Neural crest cell (in vitro differentiated cells): ENCODE results near the gene PKD2L1. TPM values are rescaled to one million over a fixed set of nuclear protein-coding genes. Genes with fewer than 3 reads are reported as not detected.

Experiments
- DNase-seq: peaks from one replicate; pipeline ENCODE4 v3.0.0; 2021; ENCODE audit warnings: low read depth, mixed read lengths, low spot score
- H3K27ac Mint-ChIP-seq: one replicate; pipeline ENCODE4 v1.8.0; 2021; ENCODE audit warnings: mild to moderate bottlenecking, mixed read lengths; ENCODE audit not compliant: unreplicated experiment
- H3K27me3 Mint-ChIP-seq: 2 replicates; pipeline ENCODE4 v1.8.0; 2021; ENCODE audit warnings: low read depth, mild to moderate bottlenecking, mixed read lengths
- H3K36me3 Mint-ChIP-seq: 2 replicates; pipeline ENCODE4 v1.8.0; 2021; ENCODE audit warnings: low read depth, mild to moderate bottlenecking, mixed read lengths
- H3K4me1 Mint-ChIP-seq: 2 replicates; pipeline ENCODE4 v1.8.0; 2021; ENCODE audit warnings: mixed read lengths
- H3K4me3 Mint-ChIP-seq: one replicate; pipeline ENCODE4 v1.8.0; 2021; ENCODE audit warnings: mild to moderate bottlenecking, mixed read lengths
- H3K9me3 Mint-ChIP-seq: 2 replicates; pipeline ENCODE4 v1.8.0; 2021; ENCODE audit warnings: mixed read lengths
- CTCF ChIP-seq: fragments of 200-600 bp; sonication (generic); conservative IDR thresholded peaks from 2 replicates; pipeline ENCODE4 v1.5.0; 2021; ENCODE audit warnings: antibody characterized with exemption, mild to moderate bottlenecking
- total RNA-seq: library from RNA; stranded (reverse); gene quantifications from 2 replicates; pipeline ENCODE4 v1.2.1, GENCODE V29; 2021

The PKD2L1 gene
- total RNA-seq, 1 donor from 2014 or later, result not detected

- peak; percentile 79 for DNase-seq
- Mint-ChIP-seq H3K27me3 (no peaks in the 10 kb centered on the region), H3K36me3 (peaks cover 32% of the 10 kb centered on the region), H3K4me1 (peaks cover 65% of the 10 kb centered on the region), H3K4me3 (peak overlapping the region; percentile 100), H3K9me3 (no peaks in the 10 kb centered on the region), H3K27ac (peak overlapping the region; percentile 96)
- TF ChIP-seq CTCF, result no peak
These were observed 16.3 kb upstream of the PKD2L1 start for GRCh38 chr10:100346351-100346764.

GRCh38 chr10:100345570-100346330, 15.7 kb upstream of the PKD2L1 start:
- no peak for DNase-seq
- peaks cover 26% of the 10 kb centered on the region for H3K36me3 Mint-ChIP-seq

GRCh38 chr10:100344241-100344788, 14.3 kb upstream of the PKD2L1 start:
- Mint-ChIP-seq H3K4me1 (peaks cover 58% of the 10 kb centered on the region), H3K36me3 (peaks cover 14% of the 10 kb centered on the region), H3K9me3 (no peaks in the 10 kb centered on the region), H3K27me3 (no peaks in the 10 kb centered on the region), H3K4me3 (peak overlapping the region; percentile 82), H3K27ac (peak overlapping the region; percentile 70)
- TF ChIP-seq CTCF, result no peak
- DNase-seq, result no peak

More at GRCh38 chr10:100345570-100346330, 15.7 kb upstream of the PKD2L1 start:
- peak overlapping the region; percentile 96 for H3K27ac Mint-ChIP-seq
- TF ChIP-seq CTCF, result no peak
- no peaks in the 10 kb centered on the region for H3K9me3 Mint-ChIP-seq
- H3K4me3 Mint-ChIP-seq, result peak overlapping the region; percentile 100
- H3K27me3 Mint-ChIP-seq, result no peaks in the 10 kb centered on the region
- H3K4me1 Mint-ChIP-seq, result peaks cover 65% of the 10 kb centered on the region

DNA sequence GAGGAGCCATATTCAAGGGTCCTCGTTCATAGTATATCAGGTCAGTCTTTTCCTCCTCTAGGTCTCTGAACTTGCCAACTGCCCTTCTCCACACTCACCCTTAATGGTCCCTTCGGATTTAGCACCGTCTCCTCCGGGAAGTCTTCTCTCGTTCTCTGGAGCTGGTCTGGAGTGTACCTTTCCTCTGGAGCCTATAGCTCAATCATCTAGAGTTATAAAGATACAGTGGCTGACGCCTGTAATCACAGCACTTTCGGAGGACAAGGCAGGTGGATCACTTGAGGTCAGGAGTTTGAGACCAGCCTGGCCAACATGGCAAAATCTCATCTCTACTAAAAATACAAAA, 12.6 kb upstream of the PKD2L1 start:
- peak overlapping the region; percentile 37 for H3K27ac Mint-ChIP-seq
- H3K4me1 Mint-ChIP-seq, result peaks cover 55% of the 10 kb centered on the region
- DNase-seq, result no peak
- peaks cover under 1% of the 10 kb centered on the region for H3K36me3 Mint-ChIP-seq
- no peaks in the 10 kb centered on the region for H3K9me3 Mint-ChIP-seq
- peaks cover 2% of the 10 kb centered on the region for H3K27me3 Mint-ChIP-seq
- H3K4me3 Mint-ChIP-seq, result peak overlapping the region; percentile 56
- no peak for TF ChIP-seq CTCF

DNA sequence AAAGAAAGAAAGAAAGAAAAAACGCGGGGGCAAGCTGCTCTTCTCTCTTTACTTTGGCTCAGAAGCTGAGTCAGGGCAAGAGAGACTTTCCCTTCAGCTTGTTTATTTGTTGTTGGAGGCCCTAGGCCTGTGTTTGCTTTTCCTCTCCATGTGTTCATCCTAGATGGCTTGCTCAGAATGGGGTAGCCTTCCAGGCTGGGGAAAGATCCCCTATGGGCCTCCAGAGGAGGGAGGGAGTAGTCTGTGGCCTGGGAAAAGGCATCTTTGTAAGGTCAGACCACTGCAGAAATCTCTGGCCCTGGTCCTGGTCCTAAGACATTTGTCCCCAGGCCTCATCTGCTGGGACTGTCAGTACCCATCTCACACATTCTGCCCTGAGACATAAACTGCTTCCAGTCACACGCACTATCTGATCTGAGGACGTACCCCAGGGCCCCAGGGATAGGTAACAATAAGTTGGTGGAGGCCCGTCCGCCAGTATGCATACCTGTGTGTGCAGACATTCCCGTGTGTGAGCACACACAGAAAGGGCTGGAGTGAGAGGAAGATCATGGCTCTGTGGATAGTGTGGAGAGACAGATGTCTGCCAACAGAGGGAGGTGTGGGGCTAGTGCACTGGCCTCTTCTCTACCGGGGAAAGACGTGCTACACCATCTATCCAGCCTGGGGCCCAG, 12.1 kb upstream of the PKD2L1 start:
- peak overlapping the region; percentile 37 for H3K27ac Mint-ChIP-seq
- H3K9me3 Mint-ChIP-seq, result no peaks in the 10 kb centered on the region
- peaks cover 55% of the 10 kb centered on the region for H3K4me1 Mint-ChIP-seq
- peak; percentile 48 for DNase-seq
- H3K4me3 Mint-ChIP-seq, result peak overlapping the region; percentile 56
- peak; percentile 73 for TF ChIP-seq CTCF
- H3K36me3 Mint-ChIP-seq, result no peaks in the 10 kb centered on the region
- H3K27me3 Mint-ChIP-seq, result peaks cover 2% of the 10 kb centered on the region
